T-helper 2 cell treated with Interferon-gamma antibody and Interleukin-4, amounts not matched to agents 100 ng/mL and 5 ng/mL, for 36 hours (primary cell): ENCODE measurements around the gene AGBL3. TPM values are rescaled to one million over a fixed set of nuclear protein-coding genes. Genes with fewer than 3 reads are reported as not detected.
"Not testable (repeated sequence)": the region's sequence is repeated elsewhere in the genome, so short reads cannot be mapped to it uniquely, and the experiment has no call there.

Source experiments
- intact Hi-C: fragments of 100-400 bp; cut with micrococcal nuclease; formaldehyde crosslinking; loops from one replicate; pipeline ENCODE4 v1.15.1; 2023
- total RNA-seq: library from RNA; stranded (reverse); gene quantifications from 2 replicates; pipeline ENCODE4 v1.2.3, GENCODE V29; 2022

AGBL3 gene
- total RNA-seq, 1 donor from 2014 or later: 2.6 TPM

- intact Hi-C loops: no loop called here
These were observed 179.6 kb downstream of the AGBL3 start for GRCh38 chr7:135165862-135166261.

DNA sequence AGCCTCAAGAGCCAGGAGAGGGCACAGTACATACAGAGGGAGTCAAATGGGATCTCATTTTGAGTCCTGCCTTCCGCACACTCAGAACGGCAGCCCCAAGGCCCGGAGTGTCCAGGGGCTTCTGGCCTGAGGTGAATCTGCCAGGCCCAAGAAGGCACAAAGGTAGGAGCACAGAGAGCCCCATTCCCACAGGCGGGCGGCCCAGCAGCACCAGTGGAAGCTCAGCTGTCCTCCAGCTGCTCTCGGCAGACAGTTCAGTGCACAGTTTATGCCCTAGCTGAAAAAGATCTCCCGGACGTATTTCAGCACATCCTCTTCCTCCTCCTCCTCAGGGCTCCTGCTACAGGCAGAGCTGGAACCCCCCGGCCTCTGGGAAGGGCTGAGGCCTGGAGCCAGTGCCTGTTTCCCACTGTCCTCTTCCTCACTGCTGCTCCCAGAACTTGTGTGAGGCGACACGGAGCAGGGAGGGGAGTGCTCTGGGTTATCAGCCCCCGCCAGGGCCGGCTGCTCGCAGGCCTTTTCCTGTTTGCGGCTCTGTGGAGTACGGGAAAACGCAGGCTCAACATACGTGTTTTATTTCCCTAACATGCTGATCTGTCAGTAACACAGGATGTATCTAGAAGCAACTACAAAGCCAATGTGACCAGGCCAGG lies 180.2 kb downstream of the AGBL3 start:
- intact Hi-C loops: no loop called here

DNA sequence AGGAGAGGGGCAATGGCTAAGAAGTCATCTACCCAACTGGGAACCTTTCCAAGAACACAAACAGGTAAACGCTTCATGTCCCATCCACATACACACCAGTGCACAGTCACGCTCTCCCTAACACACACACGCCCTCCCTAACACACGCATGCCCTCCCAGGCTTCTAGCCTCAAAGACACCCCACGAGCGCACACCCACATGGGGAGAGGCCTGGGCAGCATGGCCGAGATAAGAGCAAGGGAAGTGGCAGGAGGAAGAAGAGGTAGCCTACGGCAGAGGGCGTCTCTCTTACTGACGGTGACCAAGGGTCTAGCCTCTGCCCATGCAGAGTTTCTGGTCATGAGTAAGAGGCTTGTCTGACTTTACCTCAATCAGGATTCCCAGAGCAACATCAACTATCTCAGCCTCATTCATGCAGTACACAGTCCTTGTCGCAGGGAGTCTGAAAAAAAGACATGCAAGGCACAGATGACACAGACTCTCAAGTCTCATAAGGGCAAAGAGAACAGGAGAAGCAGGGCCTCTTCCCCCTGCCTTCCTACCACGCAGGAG lies 181.1 kb downstream of the AGBL3 start:
- intact Hi-C loops: no loop called here

DNA sequence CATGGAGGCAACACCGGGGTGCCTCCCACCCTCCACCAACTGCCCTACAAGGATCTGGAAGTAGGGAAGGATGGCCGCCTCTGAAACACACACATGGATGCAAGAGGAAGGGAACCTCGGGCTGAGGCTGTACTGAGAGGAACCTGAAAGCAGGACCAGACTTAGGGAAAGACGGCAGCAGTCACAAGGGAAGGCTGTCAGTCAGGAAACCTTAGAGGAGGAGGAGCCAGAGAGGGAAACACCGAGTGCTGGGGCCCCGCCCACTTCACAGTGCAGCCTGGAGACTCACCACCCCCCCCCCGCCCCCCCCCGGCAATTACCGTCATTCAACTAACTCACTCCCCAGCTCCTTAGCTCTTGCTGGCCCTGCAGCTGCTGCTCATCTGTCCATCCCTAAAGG lies 181.7 kb downstream of the AGBL3 start:
- intact Hi-C loops: no loop called here

- intact Hi-C loops: no loop called here
These were observed 182.3 kb downstream of the AGBL3 start for GRCh38 chr7:135168489-135169140.

DNA sequence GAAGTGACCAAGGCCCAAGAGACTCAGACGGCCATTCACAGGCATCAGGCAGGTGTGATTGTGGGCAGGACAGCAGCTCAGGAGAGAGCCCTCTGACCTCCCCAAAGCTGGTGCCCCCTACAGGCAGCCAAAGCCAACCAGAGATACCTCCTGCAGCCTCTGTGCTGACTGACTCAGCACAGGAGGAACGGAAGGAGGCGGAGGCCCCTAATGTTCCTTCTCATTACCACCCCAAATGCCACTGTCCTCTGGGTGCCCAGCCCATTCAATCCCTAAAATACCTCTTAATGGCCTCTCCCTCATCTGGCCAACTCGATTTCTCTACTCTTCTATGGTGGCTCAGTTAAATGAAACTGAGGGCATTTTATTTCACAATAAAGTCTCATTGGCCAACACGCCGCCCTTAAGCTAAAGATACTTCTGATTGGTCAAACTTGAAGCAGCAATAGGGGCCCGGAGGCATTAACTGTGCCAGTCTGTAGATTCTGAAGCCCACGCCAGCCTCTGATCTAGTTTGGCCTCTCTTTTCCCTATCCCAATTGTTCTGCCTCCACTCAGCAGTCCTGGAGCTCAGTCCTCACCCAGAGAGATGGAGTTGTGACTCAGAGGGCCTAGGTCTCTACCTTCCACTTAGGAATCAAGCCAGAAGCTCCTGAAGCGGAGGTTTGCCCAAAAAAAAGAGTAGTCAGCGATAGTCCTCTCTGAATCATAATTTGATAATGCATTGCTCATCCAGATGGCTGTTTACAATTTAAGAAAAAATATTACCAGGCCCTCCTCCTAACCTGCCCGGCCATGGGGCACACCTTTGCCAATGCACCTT lies 183.0 kb downstream of the AGBL3 start:
- intact Hi-C loops: no loop called here

GRCh38 chr7:135169964-135170273 lies 183.6 kb downstream of the AGBL3 start:
- intact Hi-C loops: loop anchor here (1.0 kb wide), 4 partner anchors 22 to 524 kb away; partner anchors contain the start of genes AGBL3, BPGM, TMEM140 and WDR91

DNA sequence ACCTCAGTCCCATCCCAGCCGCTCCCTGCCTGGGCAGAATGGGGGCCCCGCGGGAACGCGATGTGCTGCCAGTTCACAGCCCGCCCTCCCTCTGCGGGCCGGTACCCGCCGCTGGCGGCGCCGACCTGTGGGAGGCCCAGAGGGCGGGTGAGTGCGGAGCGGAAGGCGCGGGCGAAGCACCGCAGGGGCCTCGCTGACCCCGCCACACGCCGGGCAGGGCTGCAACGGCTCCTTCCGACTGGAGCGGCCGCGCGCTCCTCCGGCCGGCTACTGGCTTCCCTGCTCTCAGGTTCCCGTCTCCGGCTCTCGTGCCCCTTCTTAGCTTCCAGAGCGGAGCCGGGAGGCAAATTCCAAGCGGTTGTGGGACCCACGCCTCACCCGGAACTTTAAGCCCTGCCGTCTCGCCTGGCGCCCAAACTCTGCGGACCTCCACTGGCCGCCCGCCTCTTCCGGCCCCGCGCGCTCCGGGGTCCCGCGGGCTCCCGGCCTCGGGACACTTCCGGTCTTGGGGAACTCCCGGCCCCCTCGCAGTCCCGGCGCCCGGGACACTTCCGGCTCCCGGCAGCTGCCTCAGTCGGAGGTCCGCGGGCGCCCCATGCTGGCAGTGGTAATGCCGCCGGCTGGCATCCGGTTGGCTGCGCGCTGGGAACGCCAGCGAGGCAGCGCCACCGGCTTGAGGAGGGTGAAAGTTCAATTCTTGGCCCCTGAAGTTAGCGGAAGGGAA lies 184.1 kb downstream of the AGBL3 start, which contains the start of gene CYREN:
Gene CYREN (minus strand): TSS at position 434 of the 724 bp plus-strand sequence. CDS start 1,785 bp downstream, outside the sequence.
- intact Hi-C loops: loop anchor here (1.0 kb wide), 4 partner anchors 22 to 524 kb away; partner anchors contain the start of genes AGBL3, BPGM, TMEM140 and WDR91

DNA sequence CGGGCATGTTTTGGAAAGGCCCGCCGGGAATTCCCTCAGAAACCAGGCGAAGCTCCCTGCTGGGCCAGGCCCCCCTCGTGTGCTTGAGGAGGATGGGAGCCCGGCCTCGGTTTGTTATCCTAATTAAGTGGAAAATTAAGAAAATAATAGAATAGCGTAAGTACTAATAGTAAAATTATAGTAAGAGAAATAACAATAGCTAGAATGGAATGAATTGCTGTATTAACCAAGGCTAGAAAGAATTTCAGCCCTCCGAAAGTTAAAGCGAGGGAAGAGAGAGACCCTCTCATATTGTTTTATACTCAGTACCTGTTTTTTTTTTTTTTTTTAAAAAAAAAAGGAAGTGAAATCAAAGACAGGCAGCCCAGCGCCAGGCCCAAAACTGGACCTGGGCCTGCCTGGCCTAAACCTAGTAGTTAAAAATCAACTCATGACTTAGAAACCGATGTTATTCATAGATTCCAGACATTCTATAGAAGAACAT lies 184.7 kb downstream of the AGBL3 start:
- intact Hi-C loops: loop anchor here (1.0 kb wide), 4 partner anchors 23 to 525 kb away; partner anchors contain the start of genes AGBL3, BPGM, TMEM140 and WDR91

- intact Hi-C loops: not testable (repeated sequence)
These were observed 185.4 kb downstream of the AGBL3 start for GRCh38 chr7:135171581-135172291.

DNA sequence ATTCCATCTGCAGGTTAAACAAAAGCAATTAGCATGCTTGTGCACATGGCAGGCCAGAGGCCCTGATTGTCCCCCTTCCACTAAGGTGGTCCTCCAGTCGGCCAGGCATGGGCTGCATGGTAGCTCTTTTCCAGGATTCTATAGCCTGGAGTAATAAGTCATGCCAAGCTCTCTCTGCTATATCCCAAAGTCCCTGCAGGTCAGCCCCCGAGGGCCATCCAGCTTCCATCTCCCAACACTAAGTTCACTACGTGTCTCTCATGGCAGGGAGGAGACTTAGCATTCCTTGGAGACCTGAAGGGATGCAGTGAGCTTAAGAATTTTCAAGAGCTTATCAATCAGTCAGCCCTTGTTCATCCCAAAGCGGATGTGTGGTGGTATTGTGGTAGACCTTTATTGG lies 187.6 kb downstream of the AGBL3 start:
- intact Hi-C loops: not testable (repeated sequence)

DNA sequence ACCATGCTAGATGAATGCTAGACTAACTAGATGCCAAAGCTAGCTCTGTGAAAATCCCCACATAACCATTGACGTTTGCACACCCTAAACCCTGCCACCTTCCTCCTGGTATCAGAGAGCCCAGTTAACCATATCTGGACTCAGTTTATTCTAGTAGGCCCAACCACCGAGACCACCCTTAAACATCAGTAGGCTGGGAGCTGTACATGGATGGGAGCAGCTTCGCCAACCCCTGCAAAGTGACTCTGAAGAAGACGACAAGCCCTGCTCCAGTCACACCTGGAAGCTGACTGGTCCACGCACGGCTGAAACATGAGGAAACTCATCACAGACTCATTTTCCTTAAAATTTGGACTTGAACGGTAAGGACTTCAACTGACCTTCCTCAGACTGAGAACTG lies 188.6 kb downstream of the AGBL3 start:
- intact Hi-C loops: no loop called here

DNA sequence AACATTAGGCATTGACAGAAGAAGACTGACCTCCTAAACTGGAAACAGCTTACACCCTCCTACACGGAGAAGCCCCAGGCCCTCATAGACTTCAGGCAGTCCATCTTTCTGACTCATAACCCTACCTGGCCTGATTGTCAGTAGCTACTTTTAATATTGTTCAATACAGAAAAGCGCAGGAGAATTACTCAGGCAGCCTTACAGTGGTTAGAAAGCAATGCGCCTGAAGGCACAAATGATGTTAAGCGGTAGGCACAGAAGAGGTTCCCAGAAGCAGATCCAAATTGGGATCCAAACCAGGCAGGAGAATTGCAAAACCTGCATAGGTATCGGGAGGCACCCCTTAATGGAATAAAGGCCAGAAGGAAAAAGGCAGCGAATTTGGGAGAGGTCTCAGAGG lies 189.6 kb downstream of the AGBL3 start:
- intact Hi-C loops: no loop called here

GRCh38 chr7:135177028-135177696 lies 190.9 kb downstream of the AGBL3 start:
- intact Hi-C loops: no loop called here

DNA sequence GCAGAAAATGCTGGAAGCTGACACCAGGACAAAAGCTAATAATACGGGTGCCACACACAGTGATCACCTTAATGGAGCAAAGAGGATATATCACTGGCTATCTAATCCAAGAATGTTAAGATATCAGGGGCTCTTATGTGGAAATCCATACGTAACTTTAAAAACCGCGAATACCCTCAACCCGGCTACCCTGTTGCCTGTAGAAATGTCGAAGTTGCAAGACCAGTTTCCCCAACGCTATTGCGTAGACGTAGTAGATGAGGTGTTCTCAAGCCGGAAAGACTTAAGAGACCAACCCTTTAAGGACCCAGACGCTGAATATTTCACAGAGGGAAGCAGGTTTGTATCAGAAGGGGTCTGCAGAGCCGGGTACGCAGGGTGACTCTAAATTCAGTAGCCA lies 192.1 kb downstream of the AGBL3 start:
- intact Hi-C loops: no loop called here

GRCh38 chr7:135179321-135179925 lies 193.1 kb downstream of the AGBL3 start:
- intact Hi-C loops: no loop called here

GRCh38 chr7:135180122-135180521 lies 193.8 kb downstream of the AGBL3 start:
- intact Hi-C loops: no loop called here

- intact Hi-C loops: no loop called here
These were observed 195.1 kb downstream of the AGBL3 start for GRCh38 chr7:135181261-135181928.
